HG03280 (cell line): Measurements from ENCODE around the gene DAPP1.
"Not testable (repeated sequence)": the region's sequence is repeated elsewhere in the genome, so short reads cannot be mapped to it uniquely, and the experiment has no call there.

Experiments
- ATAC-seq: cut with Tn5 transposase; IDR thresholded peaks from one replicate; pipeline ENCODE4 v1.9.1; 2021; ENCODE audit warnings: mild to moderate bottlenecking, moderate library complexity; ENCODE audit not compliant: unreplicated experiment

The DAPP1 gene

GRCh38 chr4:99816545-99817308 is at the start of gene DAPP1:
Gene DAPP1 (plus strand): TSS chr4:99816827. CDS start chr4:99816914, 87 bp downstream.
- peak; percentile 95 for ATAC-seq

- not testable (repeated sequence) for ATAC-seq
Observed at GRCh38 chr4:99770842-99771241, 45.8 kb upstream of the DAPP1 start.

- ATAC-seq = no peak
Observed at GRCh38 chr4:99783940-99784339, 32.7 kb upstream of the DAPP1 start.

- no peak for ATAC-seq
Observed at GRCh38 chr4:99784842-99785241, 31.8 kb upstream of the DAPP1 start.

- no peak for ATAC-seq
Observed at GRCh38 chr4:99790796-99791617, 25.6 kb upstream of the DAPP1 start.

- ATAC-seq = no peak
Observed at GRCh38 chr4:99800332-99801004, 16.2 kb upstream of the DAPP1 start.

GRCh38 chr4:99801005-99801699 is 15.5 kb upstream of the DAPP1 start:
- no peak for ATAC-seq

- no peak for ATAC-seq
Observed at GRCh38 chr4:99803566-99804101, 13.0 kb upstream of the DAPP1 start.

GRCh38 chr4:99806545-99806944 is 10.1 kb upstream of the DAPP1 start:
- ATAC-seq = no peak

- no peak for ATAC-seq
Observed at GRCh38 chr4:99807666-99808065, 9.0 kb upstream of the DAPP1 start.

- ATAC-seq = peak; percentile 91
Observed at GRCh38 chr4:99808260-99808857, 8.3 kb upstream of the DAPP1 start.

GRCh38 chr4:99809326-99809725 is 7.3 kb upstream of the DAPP1 start:
- no peak for ATAC-seq

GRCh38 chr4:99810536-99810935 is 6.1 kb upstream of the DAPP1 start:
- no peak for ATAC-seq

GRCh38 chr4:99811117-99811516 is 5.5 kb upstream of the DAPP1 start:
- ATAC-seq = no peak

GRCh38 chr4:99811850-99812249 is 4.8 kb upstream of the DAPP1 start:
- ATAC-seq = no peak

GRCh38 chr4:99815597-99816011 is 1.0 kb upstream of the DAPP1 start:
- ATAC-seq = no peak

- no peak for ATAC-seq
Observed at GRCh38 chr4:99817309-99817890, 773 bp downstream of the DAPP1 start.

GRCh38 chr4:99818661-99819060 is 2.0 kb downstream of the DAPP1 start:
- ATAC-seq = no peak

- ATAC-seq = peak; percentile 67
Observed at GRCh38 chr4:99821918-99822503, 5.4 kb downstream of the DAPP1 start.
